ENCODE results near the gene SLC4A1AP.

DNA sequence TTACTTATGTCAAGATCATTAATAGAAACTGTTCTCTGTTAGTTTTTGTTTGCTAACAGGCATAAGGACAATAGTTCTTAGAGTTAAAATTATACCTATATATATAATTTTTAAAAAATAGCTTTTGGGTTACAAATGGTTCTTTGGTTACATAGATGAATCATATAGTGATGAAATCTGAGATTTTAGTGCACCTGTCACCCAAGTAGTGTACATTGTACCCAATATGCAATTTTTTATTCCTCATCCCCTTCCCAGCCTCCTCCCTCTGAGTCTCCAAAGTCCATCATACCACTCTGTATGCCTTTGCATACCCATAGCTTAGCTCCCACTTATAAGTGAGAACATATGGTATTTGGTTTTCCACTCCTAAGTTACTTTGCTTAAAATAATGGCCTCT is 26.4 kb downstream of the SLC4A1AP start:
- TF ChIP-seq CTCF (IDR thresholded peaks at IDR 0.05; ENCODE audit: insufficient read depth, low read length) (no peak), REST (IDR thresholded peaks at IDR 0.05; ENCODE audit: insufficient replicate concordance, low read depth) (no peak), POLR2AphosphoS5 (IDR thresholded peaks at IDR 0.05; ENCODE audit: low read depth) (no peak), SPI1 (IDR thresholded peaks at IDR 0.05; ENCODE audit: borderline replicate concordance, low read depth) (no peak)
